Measurements from ENCODE around the gene PRELID3B. TPM values are rescaled to one million over a fixed set of nuclear protein-coding genes. Genes with fewer than 3 reads are reported as not detected.

PRELID3B gene
- polyA plus RNA-seq, 4 donors: 66.6 to 86.1 (median 73.9) TPM

DNA sequence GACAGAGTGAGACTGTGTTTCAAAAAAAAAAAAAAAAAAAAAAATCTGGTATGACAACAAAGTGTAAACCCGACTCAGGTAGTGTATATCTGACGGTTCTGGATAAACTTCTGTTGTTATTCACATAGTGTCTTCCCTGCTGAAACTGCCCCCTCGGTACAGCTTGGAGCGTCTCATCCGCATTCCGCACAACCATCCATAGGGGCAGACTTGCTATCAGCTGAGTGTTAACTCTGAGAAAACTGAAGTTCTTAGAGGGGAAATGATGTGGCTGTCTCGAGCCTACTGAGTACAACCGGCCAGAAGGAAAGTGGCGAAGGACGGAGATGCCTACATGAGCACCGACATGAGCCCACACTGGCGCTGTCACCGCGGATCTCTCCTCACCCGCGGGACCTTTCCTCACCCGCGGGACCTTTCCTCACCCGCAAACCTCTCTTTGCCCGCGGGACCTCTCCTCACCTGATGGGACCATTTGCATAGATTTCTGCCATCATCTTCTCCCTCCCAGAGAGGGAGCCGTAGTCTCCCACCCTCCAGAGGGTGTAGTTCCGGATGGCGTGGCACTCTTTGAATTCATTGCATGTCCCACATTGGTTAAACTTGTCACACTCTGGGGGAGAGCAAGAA lies 45.3 kb downstream of the PRELID3B start:
- DNase-seq (ENCODE audit: low read depth in 4 of 4, low spot score in 3 of 4): no peak

DNA sequence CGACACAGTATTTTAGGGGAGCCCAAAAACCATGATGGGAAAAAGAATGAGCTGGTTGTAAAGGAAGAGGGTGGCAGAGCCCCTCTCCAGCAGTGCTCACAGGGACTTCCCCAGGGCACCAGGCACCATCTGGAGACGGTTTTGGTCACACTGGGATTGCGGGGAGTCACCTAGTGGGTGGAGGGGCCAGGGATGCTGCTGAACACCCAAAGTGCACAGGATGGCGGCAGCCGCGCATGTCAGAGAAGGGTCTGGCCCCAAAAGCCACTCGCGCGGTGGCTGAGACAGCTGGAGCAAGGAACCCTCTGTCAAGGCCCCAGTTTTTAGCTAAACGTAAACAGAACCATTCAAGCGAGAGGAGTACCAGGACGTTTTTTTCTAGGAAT lies 46.4 kb downstream of the PRELID3B start:
- DNase-seq (ENCODE audit: low read depth in 4 of 4, low spot score in 3 of 4): no peak

DNA sequence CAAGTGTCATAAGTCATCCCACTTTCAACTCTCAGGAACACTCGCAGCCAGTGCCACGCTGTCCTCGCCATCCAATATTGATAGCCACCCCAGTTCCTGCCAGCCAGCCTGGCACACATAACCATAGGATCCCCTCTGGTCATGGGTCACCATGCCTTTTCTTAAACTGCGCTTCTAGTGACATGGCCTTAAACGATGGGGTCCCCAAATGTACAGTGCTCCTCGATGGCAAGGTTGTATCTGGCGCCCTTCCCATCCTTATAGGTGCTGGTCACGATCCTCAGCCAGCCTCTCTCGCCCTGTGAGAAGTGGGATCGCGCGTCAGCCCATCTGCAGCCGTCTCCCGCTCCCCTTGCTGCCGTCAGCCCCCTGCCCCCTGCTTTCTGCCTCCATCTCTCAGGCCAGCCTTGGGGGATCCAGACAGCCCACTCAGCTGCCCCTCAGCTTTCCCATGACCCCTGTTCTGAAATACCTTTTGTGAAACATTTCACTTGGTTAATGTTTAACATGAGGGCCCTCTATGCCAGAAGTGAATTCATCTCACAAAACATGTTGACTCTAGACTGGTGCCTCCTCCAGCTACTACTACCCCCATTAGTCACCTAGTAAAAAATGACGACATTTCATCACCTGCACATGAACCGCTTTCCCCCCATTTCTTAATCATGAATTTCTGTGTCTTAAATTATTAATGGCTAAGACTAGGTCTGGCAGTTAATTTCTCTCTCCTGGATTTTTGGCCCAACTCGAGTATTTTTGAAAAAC lies 46.9 kb downstream of the PRELID3B start:
- peak in 1 of 4 donors; percentile 25 for DNase-seq (ENCODE audit: low read depth in 4 of 4, low spot score in 3 of 4)

DNA sequence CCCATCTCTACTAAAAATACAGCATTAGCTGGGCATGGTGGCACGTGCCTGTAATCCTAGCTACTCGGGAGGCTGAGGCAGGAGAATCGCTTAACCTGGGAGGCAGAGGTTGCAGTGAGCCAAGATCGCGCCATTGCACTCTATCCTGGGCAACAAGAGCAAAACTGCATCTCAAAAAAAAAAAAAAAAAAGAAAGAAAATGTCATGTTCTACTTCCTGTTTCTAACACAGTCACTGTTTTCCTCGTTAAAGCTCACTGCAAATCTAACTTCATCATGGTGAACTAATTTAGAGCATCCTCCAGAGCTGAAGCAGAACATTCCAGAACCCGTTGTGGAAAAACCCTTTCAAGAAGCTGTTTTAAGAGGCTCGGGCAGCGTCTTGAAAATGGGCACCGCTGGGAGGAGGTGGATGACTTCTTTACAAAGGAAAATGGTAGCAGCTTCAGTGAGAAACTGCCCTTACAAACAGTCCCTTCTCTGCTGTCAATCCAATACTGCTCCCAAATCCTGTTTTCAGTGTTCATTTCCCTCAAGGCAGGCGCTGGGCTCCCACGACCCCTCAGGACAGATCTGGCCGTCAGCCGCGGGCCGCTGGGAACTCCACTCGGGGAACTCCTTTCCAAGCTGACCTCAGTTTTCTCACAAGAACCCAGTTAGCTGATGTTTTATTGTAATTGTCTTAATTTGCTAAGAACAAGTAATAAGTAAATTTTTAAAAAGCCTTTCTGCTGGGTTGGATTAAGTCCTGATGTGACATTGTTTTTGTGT lies 48.0 kb downstream of the PRELID3B start:
- no peak for DNase-seq (ENCODE audit: low read depth in 4 of 4, low spot score in 3 of 4)

DNA sequence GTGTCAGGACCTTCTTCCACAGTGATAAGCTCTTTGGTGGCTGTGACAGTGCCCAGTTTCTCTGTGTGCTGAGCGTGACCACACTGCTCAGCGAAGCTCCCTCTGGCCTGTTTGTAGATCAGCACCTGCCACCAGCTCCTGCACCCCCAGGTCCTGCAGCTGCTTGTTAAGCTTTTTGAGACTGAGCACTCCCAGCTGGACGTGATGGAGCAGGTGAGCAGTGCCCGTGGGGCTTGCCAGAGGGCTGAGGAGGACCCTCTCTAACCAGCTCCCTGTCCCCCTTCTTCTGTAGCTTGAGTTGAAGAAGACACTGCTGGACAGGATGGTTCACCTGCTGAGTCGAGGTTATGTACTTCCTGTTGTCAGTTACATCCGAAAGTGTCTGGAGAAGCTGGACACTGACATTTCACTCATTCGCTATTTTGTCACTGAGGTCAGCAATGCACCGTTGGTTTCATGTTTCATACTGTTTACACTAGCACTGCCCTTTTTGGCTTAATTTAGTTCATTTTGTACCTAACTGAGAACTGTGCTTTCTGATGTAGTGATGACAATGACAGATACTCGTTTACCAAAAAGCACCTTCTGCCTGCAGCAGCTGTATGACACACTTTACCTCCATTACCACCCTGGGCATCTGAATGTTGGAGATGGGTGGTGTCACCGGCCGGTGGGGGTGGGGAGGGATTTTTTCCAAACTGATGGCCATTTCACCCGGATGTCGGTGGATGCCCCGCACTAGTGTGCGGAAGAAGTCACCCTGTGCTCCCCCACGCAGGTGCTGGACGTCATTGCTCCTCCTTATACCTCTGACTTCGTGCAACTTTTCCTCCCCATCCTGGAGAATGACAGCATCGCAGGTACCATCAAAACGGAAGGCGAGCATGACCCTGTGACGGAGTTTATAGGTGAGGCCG lies 49.0 kb downstream of the PRELID3B start:
- no peak for DNase-seq (ENCODE audit: low read depth in 4 of 4, low spot score in 3 of 4)

DNA sequence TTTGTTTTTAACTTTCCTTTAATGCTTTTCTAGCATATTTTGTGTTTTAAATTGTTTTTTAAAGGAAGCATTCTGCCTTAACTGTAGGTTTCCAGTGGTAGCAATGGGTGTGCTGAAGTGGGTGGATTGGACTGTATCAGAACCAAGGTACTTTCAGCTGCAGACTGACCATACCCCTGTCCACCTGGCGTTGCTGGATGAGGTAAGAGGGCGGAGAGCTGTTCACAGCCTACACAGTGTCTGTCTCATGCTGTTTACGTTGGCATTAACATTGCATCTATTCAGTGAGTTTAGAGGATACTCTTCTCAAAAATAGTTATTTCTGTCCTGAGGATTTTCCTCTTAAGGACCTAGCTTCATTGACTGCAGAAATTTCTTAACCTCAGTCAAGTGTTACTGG lies 49.7 kb downstream of the PRELID3B start:
- no peak for DNase-seq (ENCODE audit: low read depth in 4 of 4, low spot score in 3 of 4)

DNA sequence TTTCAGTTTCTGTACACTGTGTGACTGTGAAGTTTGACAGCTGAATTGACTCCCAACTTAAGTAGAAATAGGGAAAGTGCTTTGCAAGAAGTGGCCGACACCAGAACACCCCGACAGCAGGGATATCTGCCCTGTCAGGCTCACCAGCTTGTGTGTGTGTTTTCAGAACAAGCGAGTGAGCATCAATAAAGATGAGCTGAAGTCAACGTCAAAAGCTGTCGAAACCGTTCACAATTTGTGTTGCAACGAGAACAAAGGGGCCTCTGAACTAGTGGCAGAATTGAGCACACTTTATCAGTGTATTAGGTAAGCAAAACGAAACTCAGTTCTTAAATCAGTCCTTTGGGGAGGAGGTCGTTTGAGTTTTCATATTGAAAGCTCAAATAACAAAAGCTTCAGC lies 50.9 kb downstream of the PRELID3B start:
- no peak for DNase-seq (ENCODE audit: low read depth in 4 of 4, low spot score in 3 of 4)

DNA sequence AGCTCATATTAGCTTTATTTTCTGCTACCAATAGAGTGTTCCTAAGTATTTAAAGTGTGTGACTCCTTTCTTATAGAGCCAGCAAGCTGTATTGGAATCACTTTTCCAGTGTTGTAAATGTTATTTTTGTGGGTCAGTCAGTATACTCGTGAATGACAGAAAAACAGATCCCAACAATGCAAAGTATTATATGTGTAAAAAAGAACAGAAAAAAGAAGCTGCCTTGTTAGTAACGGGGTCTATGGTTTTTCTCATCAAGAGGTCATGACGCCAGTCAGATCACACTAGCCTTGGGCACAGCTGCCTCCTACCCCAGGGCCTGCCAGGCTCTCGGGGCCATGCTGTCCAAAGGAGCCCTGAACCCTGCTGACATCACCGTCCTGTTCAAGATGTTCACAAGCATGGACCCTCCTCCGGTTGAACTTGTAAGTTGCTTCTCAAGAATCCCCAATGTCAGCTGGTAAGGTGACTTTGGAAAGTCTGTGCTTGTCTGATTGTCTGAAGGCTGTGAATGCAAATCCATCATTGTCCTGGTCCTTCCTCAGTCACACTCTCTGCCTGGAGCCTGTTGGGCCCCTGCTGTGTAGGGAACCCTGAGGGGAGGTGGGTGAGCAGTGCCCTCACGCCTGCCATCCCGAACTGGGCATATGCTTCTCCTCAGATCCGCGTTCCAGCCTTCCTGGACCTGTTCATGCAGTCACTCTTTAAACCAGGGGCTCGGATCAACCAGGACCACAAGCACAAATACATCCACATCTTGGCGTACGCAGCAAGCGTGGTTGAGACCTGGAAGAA lies 51.7 kb downstream of the PRELID3B start:
- DNase-seq (ENCODE audit: low read depth in 4 of 4, low spot score in 3 of 4): no peak

DNA sequence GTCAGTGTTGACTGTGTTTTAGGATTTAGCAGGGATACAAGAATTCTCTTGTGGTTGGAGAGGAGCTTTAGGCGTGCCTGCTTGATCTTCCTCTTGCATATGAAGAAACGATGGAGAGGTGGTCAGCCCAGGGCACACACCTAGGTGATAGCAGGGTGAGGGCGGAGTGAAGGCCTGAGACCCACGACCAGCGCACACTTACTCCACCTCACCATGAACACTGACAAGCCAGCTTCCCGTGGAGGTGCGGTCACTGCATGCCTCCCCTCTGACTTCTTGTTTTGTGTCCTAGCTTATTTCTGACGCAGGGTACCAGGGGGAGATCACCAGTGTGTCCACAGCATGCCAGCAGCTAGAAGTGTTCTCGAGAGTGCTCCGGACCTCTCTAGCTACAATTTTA lies 53.4 kb downstream of the PRELID3B start:
- no peak for DNase-seq (ENCODE audit: low read depth in 4 of 4, low spot score in 3 of 4)

DNA sequence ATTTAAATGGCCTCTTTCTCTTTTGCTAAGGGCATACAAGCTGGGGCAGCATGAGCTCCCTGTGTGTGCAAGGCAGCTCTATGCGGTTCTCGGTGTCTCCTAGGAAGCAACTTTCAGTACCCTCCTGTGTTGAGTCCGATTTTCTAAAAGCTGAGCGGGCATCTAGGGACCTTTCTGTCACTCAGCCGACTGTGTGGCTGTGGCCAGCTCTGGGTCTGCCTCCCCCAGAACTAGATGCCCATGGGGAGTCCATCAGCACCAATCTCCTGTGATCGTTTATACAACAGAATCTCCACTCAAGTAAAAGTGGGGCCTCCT lies 54.1 kb downstream of the PRELID3B start:
- DNase-seq (ENCODE audit: low read depth in 4 of 4, low spot score in 3 of 4): no peak

DNA sequence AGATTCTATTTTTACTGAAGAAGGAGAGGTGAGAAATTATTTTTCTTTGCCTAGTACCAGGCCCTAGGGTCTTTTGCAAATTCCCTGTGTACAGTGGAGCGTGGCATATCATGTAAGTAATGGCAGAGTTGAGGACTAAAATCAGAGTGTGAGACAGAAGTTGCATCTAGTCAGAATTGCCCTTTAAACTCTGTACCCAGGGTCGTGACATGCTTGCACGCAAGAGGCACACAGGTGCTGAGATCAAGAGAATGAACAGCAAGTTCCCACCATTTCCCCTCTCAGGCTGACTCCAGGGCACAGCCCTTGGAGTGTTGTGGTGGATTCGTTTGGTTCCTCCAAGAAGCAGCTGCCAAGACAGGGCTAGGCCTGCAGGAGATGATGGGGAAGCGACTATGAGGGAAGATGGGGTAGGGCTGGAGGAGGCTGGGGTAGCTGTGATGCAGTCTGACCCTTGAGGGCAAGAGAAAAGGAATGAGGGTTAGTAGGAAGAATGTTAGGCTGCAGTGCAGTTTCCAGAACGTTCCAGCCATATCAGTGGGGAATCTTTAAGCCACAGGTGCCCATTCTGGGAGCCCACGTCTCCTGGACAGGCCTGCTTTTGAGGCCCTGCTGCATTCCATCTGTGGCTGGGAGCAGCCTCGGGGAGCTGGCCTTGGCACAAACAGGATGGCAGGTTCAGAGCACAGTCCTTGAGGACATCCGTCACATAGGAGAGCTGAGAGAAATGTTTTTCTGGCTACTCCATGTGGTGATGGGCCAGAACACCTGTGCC lies 54.6 kb downstream of the PRELID3B start:
- no peak for DNase-seq (ENCODE audit: low read depth in 4 of 4, low spot score in 3 of 4)

DNA sequence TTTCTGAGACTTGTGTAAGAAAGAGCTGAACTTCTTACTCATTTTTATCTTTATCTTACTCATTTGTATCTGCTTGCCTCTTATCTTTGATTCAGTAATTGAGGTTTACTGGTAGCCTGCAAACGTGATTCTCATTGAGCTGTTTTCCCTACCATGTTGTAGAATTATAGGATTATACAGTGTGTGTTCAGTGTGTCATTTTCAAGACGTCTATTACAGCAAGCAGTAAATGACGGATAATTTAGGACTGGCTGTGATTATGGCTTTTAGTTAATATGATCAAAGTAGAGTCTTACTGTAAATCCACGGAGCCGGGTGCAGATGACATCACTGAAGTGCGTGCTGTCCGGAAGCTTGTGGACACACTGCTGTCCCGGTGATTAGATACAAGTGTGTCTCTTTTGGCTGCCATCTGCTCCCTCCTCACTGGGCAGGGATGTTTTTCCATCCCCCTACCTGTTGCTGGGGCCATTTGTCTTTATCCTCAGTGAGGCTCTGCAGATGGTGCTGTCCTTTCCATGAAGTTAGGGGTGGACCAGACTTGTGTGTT lies 55.5 kb downstream of the PRELID3B start:
- no peak for DNase-seq (ENCODE audit: low read depth in 4 of 4, low spot score in 3 of 4)

DNA sequence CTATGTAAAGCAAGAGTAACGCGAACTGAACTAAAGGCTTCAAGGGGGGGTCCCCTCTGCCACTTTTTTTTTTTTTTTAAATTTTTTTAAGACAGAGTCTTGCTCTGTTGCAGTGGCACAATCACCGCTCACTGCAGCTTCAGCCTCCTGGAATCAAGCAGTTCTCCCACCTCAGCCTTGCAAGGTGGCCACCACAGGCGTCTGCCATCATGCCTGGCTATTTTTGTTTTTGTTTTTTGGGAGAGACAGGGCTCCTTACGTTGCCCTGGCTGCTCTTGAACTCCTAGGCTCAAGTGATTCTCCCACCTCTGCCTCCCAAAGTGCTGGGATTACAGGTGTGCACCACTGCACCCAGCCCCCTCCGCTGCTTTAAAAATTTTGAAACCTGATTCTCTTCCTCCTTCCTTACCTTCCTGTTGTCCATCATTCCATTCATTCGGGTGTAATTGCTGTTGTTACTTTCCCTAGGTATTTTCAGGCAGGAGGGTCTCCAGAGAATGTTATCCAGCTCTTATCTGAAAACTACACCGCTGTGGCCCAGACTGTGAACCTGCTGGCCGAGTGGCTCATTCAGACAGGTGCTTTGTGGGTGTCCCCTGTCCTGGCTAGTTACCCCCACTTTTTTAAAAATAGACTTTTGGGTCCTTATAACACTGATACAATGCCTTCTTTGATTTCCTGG lies 56.2 kb downstream of the PRELID3B start:
- DNase-seq (ENCODE audit: low read depth in 4 of 4, low spot score in 3 of 4): no peak

DNA sequence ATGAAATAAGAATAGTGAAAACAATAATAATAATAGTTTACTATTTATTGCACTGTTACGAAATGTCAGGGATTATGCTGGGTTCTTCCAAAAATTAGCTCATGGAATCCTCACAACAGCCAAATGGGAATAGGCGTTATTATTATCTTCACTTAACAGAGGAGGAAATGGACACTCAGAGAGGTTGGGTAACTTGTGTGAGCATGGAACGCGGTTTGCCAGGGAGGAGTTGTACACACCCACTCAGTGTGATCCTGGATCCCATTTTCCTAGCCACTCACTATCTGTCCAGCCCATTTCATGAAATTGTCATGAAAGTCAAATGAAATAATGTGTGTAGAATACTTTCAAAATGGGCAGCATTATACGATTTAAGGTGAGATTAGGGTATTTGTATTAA lies 56.9 kb downstream of the PRELID3B start:
- DNase-seq (ENCODE audit: low read depth in 4 of 4, low spot score in 3 of 4): no peak

DNA sequence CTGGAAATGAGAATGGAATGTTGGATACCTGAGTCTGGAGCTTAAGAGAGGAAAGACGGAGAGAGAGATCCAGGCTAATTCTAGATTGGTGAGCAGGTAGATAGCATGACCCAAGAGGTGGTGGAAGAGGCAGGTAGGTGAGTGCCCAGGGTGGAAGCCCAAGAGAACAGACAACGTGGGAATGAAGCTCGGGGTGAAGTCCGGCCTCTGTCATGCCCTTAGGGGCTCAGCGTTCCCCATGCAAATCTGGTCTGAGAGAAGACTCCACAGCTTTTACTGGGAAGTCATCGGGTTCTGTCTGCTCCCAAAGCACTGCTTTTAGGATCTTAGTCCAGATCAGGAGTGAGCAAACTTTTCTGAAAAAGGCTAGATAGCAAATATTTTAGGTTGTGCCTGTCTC lies 57.9 kb downstream of the PRELID3B start:
- no peak for DNase-seq (ENCODE audit: low read depth in 4 of 4, low spot score in 3 of 4)
